PFSK-1 (cell line): ENCODE data around the gene SART3.

ENCODE experiments used
- FOXP2 ChIP-seq: optimal IDR thresholded peaks from 2 replicates; pipeline ENCODE3; 2011; ENCODE audit warnings: borderline replicate concordance, control low read depth, inconsistent platforms; ENCODE audit not compliant: insufficient read depth; ENCODE audit errors: extremely low read length, extremely low read depth
- POLR2AphosphoS5 ChIP-seq: IDR thresholded peaks from 2 replicates; pipeline ENCODE4 v1.6.1; 2012; ENCODE audit warnings: low read depth, mild to moderate bottlenecking, control low read depth, low read length, moderate library complexity
- SIN3A ChIP-seq: IDR thresholded peaks from 2 replicates; pipeline ENCODE4 v1.6.1; 2012; ENCODE audit warnings: mild to moderate bottlenecking, low read length, moderate library complexity, borderline replicate concordance; ENCODE audit not compliant: insufficient read depth
- TAF1 ChIP-seq: IDR thresholded peaks from 2 replicates; pipeline ENCODE4 v1.6.1; 2012; ENCODE audit warnings: low read length, control low read depth, borderline replicate concordance; ENCODE audit not compliant: insufficient read depth
- TF ChIP-seq, protein P1 (sequence below), 2 experiments: IDR thresholded peaks; 2 replicates each; pipeline versions ENCODE4 v1.6.1 to v1.8.0; 2011 to 2012; ENCODE audit warnings: low read depth in 2 of 2, low read length in 2 of 2, control low read depth in 1 of 2, inconsistent platforms in 1 of 2, mild to moderate bottlenecking in 1 of 2, moderate library complexity in 1 of 2; ENCODE audit not compliant: insufficient read depth in 1 of 2

Gene SART3

DNA sequence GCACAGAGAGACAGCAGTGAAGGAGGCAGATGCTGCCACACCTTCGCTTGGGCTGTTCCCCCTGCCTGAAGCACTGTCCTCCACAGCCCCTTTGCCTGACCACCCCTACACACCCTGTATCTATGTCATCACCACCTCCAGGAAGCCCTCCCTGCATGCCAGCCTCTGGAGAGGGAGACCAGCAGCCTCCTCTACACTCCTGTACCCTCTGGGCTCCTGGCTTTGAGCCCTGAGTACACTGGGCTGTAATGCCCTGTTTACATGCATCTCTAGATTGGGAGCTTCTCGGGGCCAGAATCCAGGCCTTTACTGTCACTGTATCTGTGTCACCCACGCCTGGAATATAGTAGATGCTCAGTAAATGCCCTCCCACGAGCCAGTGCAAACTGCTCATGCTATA lies 42.8 kb upstream of the SART3 start:
- TF ChIP-seq SIN3A (no peak), FOXP2 (no peak), POLR2AphosphoS5 (no peak), TAF1 (no peak)
- TF ChIP-seq, protein P1, sequence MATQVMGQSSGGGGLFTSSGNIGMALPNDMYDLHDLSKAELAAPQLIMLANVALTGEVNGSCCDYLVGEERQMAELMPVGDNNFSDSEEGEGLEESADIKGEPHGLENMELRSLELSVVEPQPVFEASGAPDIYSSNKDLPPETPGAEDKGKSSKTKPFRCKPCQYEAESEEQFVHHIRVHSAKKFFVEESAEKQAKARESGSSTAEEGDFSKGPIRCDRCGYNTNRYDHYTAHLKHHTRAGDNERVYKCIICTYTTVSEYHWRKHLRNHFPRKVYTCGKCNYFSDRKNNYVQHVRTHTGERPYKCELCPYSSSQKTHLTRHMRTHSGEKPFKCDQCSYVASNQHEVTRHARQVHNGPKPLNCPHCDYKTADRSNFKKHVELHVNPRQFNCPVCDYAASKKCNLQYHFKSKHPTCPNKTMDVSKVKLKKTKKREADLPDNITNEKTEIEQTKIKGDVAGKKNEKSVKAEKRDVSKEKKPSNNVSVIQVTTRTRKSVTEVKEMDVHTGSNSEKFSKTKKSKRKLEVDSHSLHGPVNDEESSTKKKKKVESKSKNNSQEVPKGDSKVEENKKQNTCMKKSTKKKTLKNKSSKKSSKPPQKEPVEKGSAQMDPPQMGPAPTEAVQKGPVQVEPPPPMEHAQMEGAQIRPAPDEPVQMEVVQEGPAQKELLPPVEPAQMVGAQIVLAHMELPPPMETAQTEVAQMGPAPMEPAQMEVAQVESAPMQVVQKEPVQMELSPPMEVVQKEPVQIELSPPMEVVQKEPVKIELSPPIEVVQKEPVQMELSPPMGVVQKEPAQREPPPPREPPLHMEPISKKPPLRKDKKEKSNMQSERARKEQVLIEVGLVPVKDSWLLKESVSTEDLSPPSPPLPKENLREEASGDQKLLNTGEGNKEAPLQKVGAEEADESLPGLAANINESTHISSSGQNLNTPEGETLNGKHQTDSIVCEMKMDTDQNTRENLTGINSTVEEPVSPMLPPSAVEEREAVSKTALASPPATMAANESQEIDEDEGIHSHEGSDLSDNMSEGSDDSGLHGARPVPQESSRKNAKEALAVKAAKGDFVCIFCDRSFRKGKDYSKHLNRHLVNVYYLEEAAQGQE (IDR thresholded peaks at IDR 0.05; ENCODE audit: insufficient read depth in 1 of 2, low read depth in 2 of 2, low read length in 2 of 2) = no peak

DNA sequence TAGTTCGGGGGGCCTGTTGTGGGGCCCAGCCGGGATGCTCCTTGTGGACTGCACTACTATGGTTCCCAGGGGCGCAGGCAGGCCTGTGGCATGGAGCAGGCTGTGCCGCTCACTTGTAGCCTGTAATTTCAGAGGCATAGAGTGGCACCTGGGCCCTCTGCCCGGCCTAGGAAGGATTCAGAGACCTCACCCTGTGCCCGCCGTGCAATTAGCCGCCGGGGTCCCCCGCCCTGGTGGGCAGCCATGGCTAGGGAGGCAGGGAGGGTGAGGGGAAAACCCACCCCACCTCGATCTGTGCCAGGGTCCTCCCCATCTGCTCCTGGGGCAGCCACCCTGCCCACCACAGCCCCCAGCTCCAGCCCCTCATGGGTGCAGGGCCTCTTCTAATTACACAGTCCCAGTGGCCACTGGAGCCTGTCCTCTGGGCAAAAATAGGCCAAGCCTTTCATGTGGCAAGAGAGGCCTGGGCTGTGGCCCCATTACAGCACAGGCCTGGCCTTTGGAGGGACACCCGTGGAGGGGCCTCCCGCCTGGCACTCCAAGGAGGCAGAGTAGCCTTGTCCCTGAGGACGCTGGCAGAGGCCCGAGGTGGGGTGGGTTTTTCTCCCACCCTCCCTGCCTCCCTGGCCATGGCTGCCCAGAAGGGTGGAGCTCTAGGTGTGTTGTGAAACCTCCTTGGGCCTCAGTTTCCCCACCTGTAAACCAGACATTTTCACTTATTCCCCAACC lies 42.2 kb upstream of the SART3 start:
- TF ChIP-seq, protein P1 (IDR thresholded peaks at IDR 0.05; ENCODE audit: insufficient read depth in 1 of 2, low read depth in 2 of 2, low read length in 2 of 2) = no peak
- TF ChIP-seq POLR2AphosphoS5 (no peak), SIN3A (no peak), FOXP2 (no peak), TAF1 (no peak)

DNA sequence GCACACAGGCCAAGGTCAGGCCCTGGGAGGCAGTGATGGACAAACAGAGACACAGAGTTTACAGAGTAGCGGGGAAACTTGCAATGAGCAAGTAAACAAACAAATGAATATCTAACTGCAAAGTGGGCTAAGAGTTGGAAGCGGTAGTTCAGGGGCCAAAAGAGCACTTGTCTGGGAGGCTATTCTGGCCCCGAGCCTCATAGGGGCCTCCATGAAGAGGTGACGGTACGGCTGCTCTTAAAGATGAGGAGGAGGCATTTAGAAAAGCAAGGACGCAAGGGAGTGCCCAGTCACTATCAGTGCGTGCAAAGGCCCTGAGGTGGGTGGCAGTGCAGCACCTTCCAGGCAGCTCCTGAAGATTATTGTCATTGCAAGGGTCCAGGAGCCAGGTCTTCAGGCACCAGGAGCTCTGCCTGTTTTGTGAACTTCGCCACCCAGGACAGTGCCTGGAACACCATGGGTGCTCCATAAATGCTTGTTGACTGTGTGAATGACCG lies 41.3 kb upstream of the SART3 start:
- TF ChIP-seq SIN3A (no peak), TAF1 (no peak), FOXP2 (no peak), POLR2AphosphoS5 (no peak)
- TF ChIP-seq, protein P1 (IDR thresholded peaks at IDR 0.05; ENCODE audit: insufficient read depth in 1 of 2, low read depth in 2 of 2, low read length in 2 of 2) = no peak

DNA sequence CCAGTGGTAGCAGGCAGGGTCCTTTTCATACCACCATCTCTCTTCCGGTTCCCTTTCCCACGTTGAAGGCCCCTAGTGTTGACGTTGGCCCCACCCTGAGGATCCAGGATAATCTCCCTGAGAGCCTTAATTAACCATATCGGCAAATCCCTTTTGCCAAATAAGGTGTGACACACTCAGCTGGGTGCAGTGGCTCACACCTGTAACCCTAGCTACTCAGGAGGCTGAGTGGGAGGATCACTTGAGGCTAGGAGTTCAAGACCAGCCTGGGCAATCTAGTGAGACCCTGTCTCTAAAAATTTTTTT lies 39.7 kb upstream of the SART3 start:
- TF ChIP-seq FOXP2 (no peak), POLR2AphosphoS5 (no peak)

DNA sequence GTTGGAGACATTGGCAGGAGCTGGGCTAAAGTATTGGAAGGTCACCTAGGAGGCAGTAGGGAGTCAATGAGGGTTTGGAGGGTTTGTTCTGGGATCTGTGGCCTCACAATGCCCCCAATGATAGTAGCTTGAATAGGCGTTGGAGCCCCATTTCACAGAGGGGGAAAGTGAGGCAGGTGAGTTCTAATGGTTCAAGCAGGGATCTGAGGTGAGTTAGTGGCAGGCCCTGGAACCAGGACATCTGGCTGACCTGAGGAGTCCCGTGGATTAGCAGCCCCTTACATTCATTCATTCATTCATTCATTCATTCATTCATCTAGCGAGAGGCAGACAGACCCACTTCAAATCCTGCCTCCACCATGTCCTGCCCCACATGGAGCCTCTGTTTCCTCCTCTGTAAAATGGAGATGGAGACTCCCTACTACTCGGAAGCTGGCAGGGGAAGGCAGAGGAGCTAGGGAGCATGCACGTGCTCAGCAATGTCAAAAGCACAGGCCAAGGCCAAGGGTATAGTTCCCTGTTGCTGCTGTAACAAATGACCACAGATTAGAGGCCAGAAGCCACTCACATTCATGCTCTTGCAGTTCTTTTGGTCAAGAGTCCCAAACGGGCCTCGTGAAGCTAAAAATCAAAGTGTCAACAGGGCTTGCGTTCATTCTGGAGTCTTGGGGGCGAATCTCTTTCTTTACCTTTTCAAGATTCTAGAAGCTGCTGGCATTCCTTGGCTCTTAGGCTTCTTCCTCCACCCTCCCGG lies 39.2 kb upstream of the SART3 start:
- TF ChIP-seq TAF1 = no peak
- TF ChIP-seq, protein P1 (IDR thresholded peaks at IDR 0.05; ENCODE audit: insufficient read depth in 1 of 2, low read depth in 2 of 2, low read length in 2 of 2) = no peak
- TF ChIP-seq SIN3A = no peak
- no peak for TF ChIP-seq POLR2AphosphoS5
- TF ChIP-seq FOXP2 = no peak
